ENCODE results near the gene SLC30A1. TPM values are rescaled to one million over a fixed set of nuclear protein-coding genes. Genes with fewer than 3 reads are reported as not detected.
A peak's percentile ranks its signal among the peaks of the same experiment; 100 is the strongest.

The SLC30A1 gene
- total and polyA plus RNA-seq, 2 of the 13 experiments (the other 11 are each of a cell fraction or from before 2014, with no cell fraction given), result 5.9 to 24.4 TPM

DNA sequence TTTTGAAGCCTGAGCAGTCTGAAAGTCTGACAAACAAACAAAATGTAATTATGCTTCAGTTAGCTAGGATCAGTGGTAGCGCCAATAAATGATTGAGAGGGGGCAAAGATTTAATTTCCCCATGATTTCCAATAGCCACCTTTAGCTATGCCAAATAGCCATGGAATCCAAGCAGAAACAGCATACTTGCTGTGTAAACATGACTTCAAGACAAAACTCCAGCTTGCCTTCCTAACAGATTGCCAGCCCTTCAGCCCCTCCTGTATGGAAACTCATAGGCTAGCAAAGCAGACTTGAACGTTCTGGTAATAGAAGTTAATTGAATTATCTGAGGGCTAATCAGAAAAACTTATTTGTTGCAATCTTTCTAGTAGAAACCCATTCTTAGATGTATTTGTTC lies 25.6 kb upstream of the SLC30A1 start (continued):
- TF ChIP-seq, protein P1, sequence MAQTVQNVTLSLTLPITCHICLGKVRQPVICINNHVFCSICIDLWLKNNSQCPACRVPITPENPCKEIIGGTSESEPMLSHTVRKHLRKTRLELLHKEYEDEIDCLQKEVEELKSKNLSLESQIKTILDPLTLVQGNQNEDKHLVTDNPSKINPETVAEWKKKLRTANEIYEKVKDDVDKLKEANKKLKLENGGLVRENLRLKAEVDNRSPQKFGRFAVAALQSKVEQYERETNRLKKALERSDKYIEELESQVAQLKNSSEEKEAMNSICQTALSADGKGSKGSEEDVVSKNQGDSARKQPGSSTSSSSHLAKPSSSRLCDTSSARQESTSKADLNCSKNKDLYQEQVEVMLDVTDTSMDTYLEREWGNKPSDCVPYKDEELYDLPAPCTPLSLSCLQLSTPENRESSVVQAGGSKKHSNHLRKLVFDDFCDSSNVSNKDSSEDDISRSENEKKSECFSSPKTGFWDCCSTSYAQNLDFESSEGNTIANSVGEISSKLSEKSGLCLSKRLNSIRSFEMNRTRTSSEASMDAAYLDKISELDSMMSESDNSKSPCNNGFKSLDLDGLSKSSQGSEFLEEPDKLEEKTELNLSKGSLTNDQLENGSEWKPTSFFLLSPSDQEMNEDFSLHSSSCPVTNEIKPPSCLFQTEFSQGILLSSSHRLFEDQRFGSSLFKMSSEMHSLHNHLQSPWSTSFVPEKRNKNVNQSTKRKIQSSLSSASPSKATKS (CRISPR knock-in tag; IDR thresholded peaks at IDR 0.05), result no peak
- TF ChIP-seq TEAD3 (CRISPR knock-in tag; optimal IDR thresholded peaks at IDR 0.05; ENCODE audit: borderline replicate concordance) (peak; percentile 93), HOXA7 (CRISPR knock-in tag; IDR thresholded peaks at IDR 0.05) (no peak), ZC3H13 (CRISPR knock-in tag; IDR thresholded peaks at IDR 0.05) (no peak), FOXA3 (CRISPR knock-in tag; IDR thresholded peaks at IDR 0.05) (peak; percentile 92), ZNF792 (CRISPR knock-in tag; IDR thresholded peaks at IDR 0.05) (peak; percentile 52; the same call in 1 of the 2 replicates), HDAC2 (CRISPR knock-in tag; IDR thresholded peaks at IDR 0.05) (0 out of 2 replicates have a peak, but pooled peaks have one; percentile 31), ZFAT (CRISPR knock-in tag; conservative IDR thresholded peaks at IDR 0.05) (no peak), ZNF775 (CRISPR knock-in tag; IDR thresholded peaks at IDR 0.05; ENCODE audit: borderline replicate concordance) (no peak), CREM (IDR thresholded peaks at IDR 0.05) (no peak), CREM (CRISPR knock-in tag; IDR thresholded peaks at IDR 0.05) (no peak), GATAD2A (CRISPR knock-in tag; IDR thresholded peaks at IDR 0.05) (peak; percentile 68), RARA (CRISPR knock-in tag; IDR thresholded peaks at IDR 0.05) (0 out of 2 replicates have a peak, but pooled peaks have one; percentile 32), SOX6 (IDR thresholded peaks at IDR 0.05) (no peak), SOX6 (CRISPR knock-in tag; IDR thresholded peaks at IDR 0.05) (peak; percentile 25; the same call in 1 of the 2 replicates)
- TF ChIP-seq, protein P2, sequence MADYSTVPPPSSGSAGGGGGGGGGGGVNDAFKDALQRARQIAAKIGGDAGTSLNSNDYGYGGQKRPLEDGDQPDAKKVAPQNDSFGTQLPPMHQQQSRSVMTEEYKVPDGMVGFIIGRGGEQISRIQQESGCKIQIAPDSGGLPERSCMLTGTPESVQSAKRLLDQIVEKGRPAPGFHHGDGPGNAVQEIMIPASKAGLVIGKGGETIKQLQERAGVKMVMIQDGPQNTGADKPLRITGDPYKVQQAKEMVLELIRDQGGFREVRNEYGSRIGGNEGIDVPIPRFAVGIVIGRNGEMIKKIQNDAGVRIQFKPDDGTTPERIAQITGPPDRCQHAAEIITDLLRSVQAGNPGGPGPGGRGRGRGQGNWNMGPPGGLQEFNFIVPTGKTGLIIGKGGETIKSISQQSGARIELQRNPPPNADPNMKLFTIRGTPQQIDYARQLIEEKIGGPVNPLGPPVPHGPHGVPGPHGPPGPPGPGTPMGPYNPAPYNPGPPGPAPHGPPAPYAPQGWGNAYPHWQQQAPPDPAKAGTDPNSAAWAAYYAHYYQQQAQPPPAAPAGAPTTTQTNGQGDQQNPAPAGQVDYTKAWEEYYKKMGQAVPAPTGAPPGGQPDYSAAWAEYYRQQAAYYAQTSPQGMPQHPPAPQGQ (CRISPR knock-in tag; IDR thresholded peaks at IDR 0.05; ENCODE audit: borderline replicate concordance), result no peak
- TF ChIP-seq, protein P3, sequence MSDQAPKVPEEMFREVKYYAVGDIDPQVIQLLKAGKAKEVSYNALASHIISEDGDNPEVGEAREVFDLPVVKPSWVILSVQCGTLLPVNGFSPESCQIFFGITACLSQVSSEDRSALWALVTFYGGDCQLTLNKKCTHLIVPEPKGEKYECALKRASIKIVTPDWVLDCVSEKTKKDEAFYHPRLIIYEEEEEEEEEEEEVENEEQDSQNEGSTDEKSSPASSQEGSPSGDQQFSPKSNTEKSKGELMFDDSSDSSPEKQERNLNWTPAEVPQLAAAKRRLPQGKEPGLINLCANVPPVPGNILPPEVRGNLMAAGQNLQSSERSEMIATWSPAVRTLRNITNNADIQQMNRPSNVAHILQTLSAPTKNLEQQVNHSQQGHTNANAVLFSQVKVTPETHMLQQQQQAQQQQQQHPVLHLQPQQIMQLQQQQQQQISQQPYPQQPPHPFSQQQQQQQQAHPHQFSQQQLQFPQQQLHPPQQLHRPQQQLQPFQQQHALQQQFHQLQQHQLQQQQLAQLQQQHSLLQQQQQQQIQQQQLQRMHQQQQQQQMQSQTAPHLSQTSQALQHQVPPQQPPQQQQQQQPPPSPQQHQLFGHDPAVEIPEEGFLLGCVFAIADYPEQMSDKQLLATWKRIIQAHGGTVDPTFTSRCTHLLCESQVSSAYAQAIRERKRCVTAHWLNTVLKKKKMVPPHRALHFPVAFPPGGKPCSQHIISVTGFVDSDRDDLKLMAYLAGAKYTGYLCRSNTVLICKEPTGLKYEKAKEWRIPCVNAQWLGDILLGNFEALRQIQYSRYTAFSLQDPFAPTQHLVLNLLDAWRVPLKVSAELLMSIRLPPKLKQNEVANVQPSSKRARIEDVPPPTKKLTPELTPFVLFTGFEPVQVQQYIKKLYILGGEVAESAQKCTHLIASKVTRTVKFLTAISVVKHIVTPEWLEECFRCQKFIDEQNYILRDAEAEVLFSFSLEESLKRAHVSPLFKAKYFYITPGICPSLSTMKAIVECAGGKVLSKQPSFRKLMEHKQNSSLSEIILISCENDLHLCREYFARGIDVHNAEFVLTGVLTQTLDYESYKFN (CRISPR knock-in tag; conservative IDR thresholded peaks at IDR 0.05), result peak; percentile 40; the same call in 1 of the 2 replicates
- TF ChIP-seq, protein P4, sequence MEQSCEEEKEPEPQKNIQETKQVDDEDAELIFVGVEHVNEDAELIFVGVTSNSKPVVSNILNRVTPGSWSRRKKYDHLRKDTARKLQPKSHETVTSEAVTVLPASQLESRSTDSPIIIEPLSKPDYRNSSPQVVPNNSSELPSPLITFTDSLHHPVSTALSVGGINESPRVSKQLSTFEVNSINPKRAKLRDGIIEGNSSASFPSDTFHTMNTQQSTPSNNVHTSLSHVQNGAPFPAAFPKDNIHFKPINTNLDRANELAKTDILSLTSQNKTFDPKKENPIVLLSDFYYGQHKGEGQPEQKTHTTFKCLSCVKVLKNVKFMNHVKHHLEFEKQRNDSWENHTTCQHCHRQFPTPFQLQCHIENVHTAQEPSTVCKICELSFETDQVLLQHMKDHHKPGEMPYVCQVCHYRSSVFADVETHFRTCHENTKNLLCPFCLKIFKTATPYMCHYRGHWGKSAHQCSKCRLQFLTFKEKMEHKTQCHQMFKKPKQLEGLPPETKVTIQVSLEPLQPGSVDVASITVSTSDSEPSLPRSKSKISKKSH (CRISPR knock-in tag; IDR thresholded peaks at IDR 0.05; ENCODE audit: borderline replicate concordance), result no peak
- TF ChIP-seq, protein P5, sequence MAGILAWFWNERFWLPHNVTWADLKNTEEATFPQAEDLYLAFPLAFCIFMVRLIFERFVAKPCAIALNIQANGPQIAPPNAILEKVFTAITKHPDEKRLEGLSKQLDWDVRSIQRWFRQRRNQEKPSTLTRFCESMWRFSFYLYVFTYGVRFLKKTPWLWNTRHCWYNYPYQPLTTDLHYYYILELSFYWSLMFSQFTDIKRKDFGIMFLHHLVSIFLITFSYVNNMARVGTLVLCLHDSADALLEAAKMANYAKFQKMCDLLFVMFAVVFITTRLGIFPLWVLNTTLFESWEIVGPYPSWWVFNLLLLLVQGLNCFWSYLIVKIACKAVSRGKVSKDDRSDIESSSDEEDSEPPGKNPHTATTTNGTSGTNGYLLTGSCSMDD (CRISPR knock-in tag; IDR thresholded peaks at IDR 0.05), result no peak

Measured in HepG2 (cell line).